HG03442 (cell line): ENCODE measurements around the gene PPIL6.

Source experiments
- ATAC-seq: cut with Tn5 transposase; IDR thresholded peaks from one replicate; pipeline ENCODE4 v1.9.1; 2021; ENCODE audit warnings: mild to moderate bottlenecking, moderate library complexity; ENCODE audit not compliant: unreplicated experiment

PPIL6 gene

GRCh38 chr6:109449795-109450673, 9.6 kb upstream of the PPIL6 start:
- ATAC-seq, result no peak

- no peak for ATAC-seq
Measured at GRCh38 chr6:109449064-109449794, 8.8 kb upstream of the PPIL6 start.

GRCh38 chr6:109448615-109449014, 8.2 kb upstream of the PPIL6 start:
- ATAC-seq, result no peak

GRCh38 chr6:109447878-109448555, 7.6 kb upstream of the PPIL6 start:
- no peak for ATAC-seq

GRCh38 chr6:109447087-109447486, 6.7 kb upstream of the PPIL6 start:
- no peak for ATAC-seq

- no peak for ATAC-seq
Measured at GRCh38 chr6:109446541-109446940, 6.1 kb upstream of the PPIL6 start.

- no peak for ATAC-seq
Measured at GRCh38 chr6:109446072-109446471, 5.6 kb upstream of the PPIL6 start.

- no peak for ATAC-seq
Measured at GRCh38 chr6:109445382-109445781, 5.0 kb upstream of the PPIL6 start.

- no peak for ATAC-seq
Measured at GRCh38 chr6:109443425-109443950, 3.1 kb upstream of the PPIL6 start.

- no peak for ATAC-seq
Measured at GRCh38 chr6:109442393-109442924, 2.0 kb upstream of the PPIL6 start.

- ATAC-seq, result peak; percentile 14
Measured at GRCh38 chr6:109441069-109441816, 815 bp upstream of the PPIL6 start.

- no peak for ATAC-seq
Measured at GRCh38 chr6:109436041-109436440, 4.4 kb downstream of the PPIL6 start.

GRCh38 chr6:109434456-109434855, 6.0 kb downstream of the PPIL6 start:
- no peak for ATAC-seq

- ATAC-seq, result no peak
Measured at GRCh38 chr6:109429496-109429895, 10.9 kb downstream of the PPIL6 start.

GRCh38 chr6:109428889-109429477, 11.4 kb downstream of the PPIL6 start:
- no peak for ATAC-seq

- no peak for ATAC-seq
Measured at GRCh38 chr6:109424946-109425345, 15.5 kb downstream of the PPIL6 start.

- ATAC-seq, result no peak
Measured at GRCh38 chr6:109421184-109421583, 19.2 kb downstream of the PPIL6 start.

GRCh38 chr6:109420751-109421150, 19.7 kb downstream of the PPIL6 start:
- ATAC-seq, result no peak

GRCh38 chr6:109417646-109418045, 22.8 kb downstream of the PPIL6 start:
- no peak for ATAC-seq

- no peak for ATAC-seq
Measured at GRCh38 chr6:109411034-109411433, 29.4 kb downstream of the PPIL6 start.
